Measurements from ENCODE around the gene SETD2.

DNA sequence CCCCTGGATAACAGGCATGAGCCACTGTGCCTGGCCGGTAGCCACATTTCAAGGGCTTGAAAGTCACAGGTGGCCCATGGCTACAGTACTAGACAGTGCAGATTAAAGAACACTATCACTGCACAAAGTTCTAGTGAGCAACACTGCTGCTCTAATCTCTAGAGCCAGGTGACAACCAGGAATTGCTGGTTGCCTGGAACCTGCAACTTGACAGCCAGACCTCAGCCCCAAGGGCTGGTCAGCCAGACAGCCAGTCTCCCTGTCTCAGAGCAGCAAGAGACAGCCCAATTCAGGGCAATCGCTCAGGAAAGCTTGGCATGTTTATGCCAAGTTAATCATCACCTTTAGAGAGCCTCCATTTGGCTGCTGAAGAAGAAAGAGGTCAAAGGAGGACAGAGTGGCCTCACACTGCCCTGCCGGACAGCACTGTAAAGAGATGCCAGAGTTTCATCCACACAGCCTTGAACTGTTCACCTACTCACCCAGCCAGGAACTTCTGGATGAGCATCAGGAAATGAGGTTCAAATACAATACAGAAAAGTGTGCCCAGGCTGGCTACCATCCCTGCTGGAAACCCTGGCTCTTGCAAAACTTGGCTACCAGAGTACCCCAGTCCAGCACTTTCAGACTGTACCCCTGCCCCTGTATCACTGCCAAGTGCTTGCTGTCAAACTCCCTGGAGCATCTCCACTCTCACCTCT is 193.4 kb downstream of the SETD2 start:
- no peak for TF ChIP-seq POLR2A (IDR thresholded peaks at IDR 0.05)
- TF ChIP-seq, protein P1, sequence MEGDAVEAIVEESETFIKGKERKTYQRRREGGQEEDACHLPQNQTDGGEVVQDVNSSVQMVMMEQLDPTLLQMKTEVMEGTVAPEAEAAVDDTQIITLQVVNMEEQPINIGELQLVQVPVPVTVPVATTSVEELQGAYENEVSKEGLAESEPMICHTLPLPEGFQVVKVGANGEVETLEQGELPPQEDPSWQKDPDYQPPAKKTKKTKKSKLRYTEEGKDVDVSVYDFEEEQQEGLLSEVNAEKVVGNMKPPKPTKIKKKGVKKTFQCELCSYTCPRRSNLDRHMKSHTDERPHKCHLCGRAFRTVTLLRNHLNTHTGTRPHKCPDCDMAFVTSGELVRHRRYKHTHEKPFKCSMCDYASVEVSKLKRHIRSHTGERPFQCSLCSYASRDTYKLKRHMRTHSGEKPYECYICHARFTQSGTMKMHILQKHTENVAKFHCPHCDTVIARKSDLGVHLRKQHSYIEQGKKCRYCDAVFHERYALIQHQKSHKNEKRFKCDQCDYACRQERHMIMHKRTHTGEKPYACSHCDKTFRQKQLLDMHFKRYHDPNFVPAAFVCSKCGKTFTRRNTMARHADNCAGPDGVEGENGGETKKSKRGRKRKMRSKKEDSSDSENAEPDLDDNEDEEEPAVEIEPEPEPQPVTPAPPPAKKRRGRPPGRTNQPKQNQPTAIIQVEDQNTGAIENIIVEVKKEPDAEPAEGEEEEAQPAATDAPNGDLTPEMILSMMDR (IDR thresholded peaks at IDR 0.05 in 8 of 11, conservative IDR thresholded peaks at IDR 0.05 in 3 of 11): no peak
- TF ChIP-seq POLR2AphosphoS5 (IDR thresholded peaks at IDR 0.05): peak in 1 of 3 donors; percentile 60
